Glutamatergic neuron (in vitro differentiated cells): ENCODE measurements around the gene INO80C. TPM values are rescaled to one million over a fixed set of nuclear protein-coding genes. Genes with fewer than 3 reads are reported as not detected.

Source experiments
- DNase-seq: peaks from one replicate; pipeline ENCODE4 v3.0.0; 2022
- H3K27ac Mint-ChIP-seq: one replicate; pipeline ENCODE4 v1.8.0; 2020; ENCODE audit warnings: mild to moderate bottlenecking, mixed read lengths, inconsistent platforms; ENCODE audit not compliant: unreplicated experiment
- H3K27me3 Mint-ChIP-seq: one replicate; pipeline ENCODE4 v1.8.0; 2020; ENCODE audit warnings: mild to moderate bottlenecking, moderate library complexity, mixed read lengths, inconsistent platforms; ENCODE audit not compliant: unreplicated experiment
- H3K36me3 Mint-ChIP-seq: one replicate; pipeline ENCODE4 v1.8.0; 2020; ENCODE audit warnings: mild to moderate bottlenecking, mixed read lengths, inconsistent platforms; ENCODE audit not compliant: unreplicated experiment
- H3K4me1 Mint-ChIP-seq: one replicate; pipeline ENCODE4 v1.8.0; 2020; ENCODE audit warnings: mild to moderate bottlenecking, low read depth, mixed read lengths, inconsistent platforms; ENCODE audit not compliant: unreplicated experiment
- H3K4me3 Mint-ChIP-seq: one replicate; pipeline ENCODE4 v1.8.0; 2020; ENCODE audit warnings: mild to moderate bottlenecking, mixed read lengths, inconsistent platforms; ENCODE audit not compliant: unreplicated experiment
- H3K9me3 Mint-ChIP-seq: one replicate; pipeline ENCODE4 v1.8.0; 2020; ENCODE audit warnings: mild to moderate bottlenecking, moderate library complexity, mixed read lengths, inconsistent platforms; ENCODE audit not compliant: unreplicated experiment
- CTCF ChIP-seq: fragments of 200-600 bp; sonication (generic); IDR thresholded peaks from one replicate; pipeline ENCODE4 v1.5.0; 2021; ENCODE audit not compliant: partially characterized antibody, unreplicated experiment
- total RNA-seq: library from RNA; stranded (reverse); fragmentation: NEBNext Ultra II Directional; extraction: Animal tissue kit (Norgen Biotek cat#: 25700); gene quantifications from one replicate; pipeline ENCODE4 v1.2.1, GENCODE V29; 2021; ENCODE audit not compliant: unreplicated experiment

Gene INO80C
- total RNA-seq, 1 donor from 2014 or later, result 38.7 TPM

- Mint-ChIP-seq H3K36me3 (no peaks in the 10 kb centered on the region), H3K9me3 (no peaks in the 10 kb centered on the region), H3K27me3 (no peaks in the 10 kb centered on the region), H3K4me3 (no peak overlapping the region), H3K4me1 (peaks cover 18% of the 10 kb centered on the region), H3K27ac (no peak overlapping the region)
- no peak for TF ChIP-seq CTCF
- no peak for DNase-seq
These were observed 17.7 kb downstream of the INO80C start for GRCh38 chr18:35479911-35480586.

DNA sequence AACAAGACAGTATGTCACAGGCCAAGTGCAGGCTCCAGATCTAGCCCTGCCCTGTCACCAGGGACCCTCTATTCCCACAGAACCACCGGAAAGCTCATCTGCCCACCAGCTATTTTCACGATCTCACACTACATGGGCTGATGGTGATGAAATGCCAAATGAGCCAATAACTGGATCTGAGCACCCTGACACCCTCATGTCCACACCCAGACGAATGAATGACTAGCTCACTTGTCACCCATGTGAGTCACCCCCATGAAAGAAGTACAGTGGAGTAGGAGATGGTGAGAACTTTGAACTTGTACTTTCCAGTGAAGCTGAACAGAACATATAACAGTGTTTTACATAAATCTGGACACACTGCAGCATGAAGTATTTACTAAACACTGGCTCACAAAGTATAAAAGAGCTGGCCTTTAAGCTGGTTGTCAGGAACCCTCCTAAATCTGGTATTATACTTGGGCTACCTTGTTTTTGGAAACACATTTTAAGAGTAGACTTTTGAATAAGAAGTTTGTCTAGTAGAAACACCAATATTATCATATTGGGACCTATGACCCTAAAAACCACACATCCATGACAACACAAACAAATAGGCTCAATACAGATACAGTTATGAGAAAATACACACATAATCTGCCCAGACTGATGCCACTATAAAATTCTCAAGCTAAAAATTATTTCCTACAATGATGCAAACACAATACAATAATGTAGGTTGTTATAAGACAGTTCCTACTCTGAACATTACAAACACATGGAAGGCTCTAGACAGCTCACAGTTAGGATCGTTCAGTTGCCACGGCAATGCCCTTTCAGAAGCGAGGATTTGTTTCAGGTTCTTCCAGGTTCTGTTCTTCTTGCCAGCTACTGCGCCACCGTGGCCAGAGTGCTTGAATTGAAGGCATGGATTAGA lies 19.0 kb downstream of the INO80C start:
- no peak for DNase-seq
- no peak for TF ChIP-seq CTCF
- H3K27ac Mint-ChIP-seq, result no peak overlapping the region
- no peaks in the 10 kb centered on the region for H3K9me3 Mint-ChIP-seq
- H3K4me1 Mint-ChIP-seq, result peaks cover 18% of the 10 kb centered on the region
- H3K4me3 Mint-ChIP-seq, result no peak overlapping the region
- H3K36me3 Mint-ChIP-seq, result no peaks in the 10 kb centered on the region
- H3K27me3 Mint-ChIP-seq, result no peaks in the 10 kb centered on the region

GRCh38 chr18:35477974-35478373 lies 19.8 kb downstream of the INO80C start:
- peak overlapping the region; percentile 36 for H3K27ac Mint-ChIP-seq
- H3K4me3 Mint-ChIP-seq, result no peak overlapping the region
- no peak for DNase-seq
- TF ChIP-seq CTCF, result no peak
- H3K36me3 Mint-ChIP-seq, result no peaks in the 10 kb centered on the region
- no peaks in the 10 kb centered on the region for H3K9me3 Mint-ChIP-seq
- no peaks in the 10 kb centered on the region for H3K27me3 Mint-ChIP-seq
- peaks cover 18% of the 10 kb centered on the region for H3K4me1 Mint-ChIP-seq

GRCh38 chr18:35477497-35477896 lies 20.3 kb downstream of the INO80C start:
- Mint-ChIP-seq H3K36me3 (no peaks in the 10 kb centered on the region), H3K27me3 (no peaks in the 10 kb centered on the region), H3K4me1 (peaks cover 18% of the 10 kb centered on the region), H3K27ac (no peak overlapping the region), H3K4me3 (no peak overlapping the region), H3K9me3 (no peaks in the 10 kb centered on the region)
- TF ChIP-seq CTCF, result no peak
- no peak for DNase-seq

DNA sequence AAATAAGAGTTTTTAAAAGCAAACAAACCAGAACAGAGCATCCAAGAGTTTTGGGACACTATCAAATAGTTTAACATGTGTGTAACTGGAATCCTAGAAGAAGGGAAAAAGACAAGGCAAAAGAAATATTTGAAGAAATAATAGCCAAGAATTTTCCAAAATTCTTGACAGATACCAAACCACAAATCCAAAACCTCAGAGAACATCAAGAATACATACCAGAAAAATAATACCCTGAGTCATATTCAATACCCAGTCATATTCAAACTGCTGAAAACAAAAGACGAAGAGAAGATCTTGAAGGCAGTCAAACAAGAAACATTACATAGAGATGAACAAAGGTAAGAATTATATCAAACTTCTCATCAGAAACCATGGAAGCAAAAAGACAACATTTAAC lies 22.9 kb downstream of the INO80C start:
- DNase-seq, result no peak
- no peaks in the 10 kb centered on the region for H3K27me3 Mint-ChIP-seq
- no peaks in the 10 kb centered on the region for H3K36me3 Mint-ChIP-seq
- H3K4me3 Mint-ChIP-seq, result no peak overlapping the region
- TF ChIP-seq CTCF, result no peak
- peaks cover 23% of the 10 kb centered on the region for H3K4me1 Mint-ChIP-seq
- H3K27ac Mint-ChIP-seq, result no peak overlapping the region
- H3K9me3 Mint-ChIP-seq, result no peaks in the 10 kb centered on the region
